GM18511 (cell line): ENCODE measurements around the gene TMEM178A.
"Not testable (repeated sequence)": the region's sequence is repeated elsewhere in the genome, so short reads cannot be mapped to it uniquely, and the experiment has no call there.

Experiments
- ATAC-seq: cut with Tn5 transposase; IDR thresholded peaks from one replicate; pipeline ENCODE4 v1.9.1; 2021; ENCODE audit warnings: mild to moderate bottlenecking, moderate library complexity; ENCODE audit not compliant: unreplicated experiment

TMEM178A gene

DNA sequence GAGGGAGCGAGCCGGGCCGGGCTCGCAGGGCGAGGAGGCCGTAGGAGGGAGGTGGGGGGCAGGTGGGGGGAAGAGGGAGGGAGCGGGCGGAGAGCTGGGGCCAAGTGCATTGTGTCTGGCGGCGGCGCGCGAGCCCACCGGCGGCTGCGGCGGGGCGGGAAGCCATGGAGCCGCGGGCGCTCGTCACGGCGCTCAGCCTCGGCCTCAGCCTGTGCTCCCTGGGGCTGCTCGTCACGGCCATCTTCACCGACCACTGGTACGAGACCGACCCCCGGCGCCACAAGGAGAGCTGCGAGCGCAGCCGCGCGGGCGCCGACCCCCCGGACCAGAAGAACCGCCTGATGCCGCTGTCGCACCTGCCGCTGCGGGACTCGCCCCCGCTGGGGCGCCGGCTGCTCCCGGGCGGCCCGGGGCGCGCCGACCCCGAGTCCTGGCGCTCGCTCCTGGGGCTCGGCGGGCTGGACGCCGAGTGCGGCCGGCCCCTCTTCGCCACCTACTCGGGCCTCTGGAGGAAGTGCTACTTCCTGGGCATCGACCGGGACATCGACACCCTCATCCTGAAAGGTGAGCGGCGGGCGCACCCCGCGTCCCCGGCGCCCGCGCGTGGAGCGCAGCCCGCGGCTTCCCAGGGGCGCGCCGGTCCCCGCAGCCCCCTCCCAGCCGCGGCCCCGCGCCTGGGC, at the start of gene TMEM178A:
Gene TMEM178A, plus strand, starts transcription at position 107 of the 680 bp plus-strand sequence. Its CDS starts 58 bp downstream, at position 165.
- ATAC-seq = peak; percentile 51

DNA sequence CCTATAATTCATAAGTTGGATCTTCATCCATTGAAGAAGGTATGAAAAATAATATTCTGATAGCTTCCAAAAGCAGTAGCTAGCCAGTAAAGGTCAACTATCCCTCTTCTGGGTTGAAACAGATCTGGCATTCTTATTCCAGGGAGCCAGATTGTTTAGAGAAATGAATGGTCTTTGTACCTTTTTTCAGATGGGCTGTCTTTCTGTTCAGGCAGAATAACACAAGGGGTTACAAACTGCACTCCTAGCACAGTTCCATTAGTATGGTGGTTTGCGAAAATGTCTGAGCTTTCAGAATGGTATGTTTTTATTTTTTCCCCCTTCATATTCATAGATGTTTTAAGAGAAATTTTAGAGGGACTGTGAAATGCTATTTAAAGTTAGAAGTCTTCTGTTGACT, 47.5 kb upstream of the TMEM178A start:
- ATAC-seq = no peak

DNA sequence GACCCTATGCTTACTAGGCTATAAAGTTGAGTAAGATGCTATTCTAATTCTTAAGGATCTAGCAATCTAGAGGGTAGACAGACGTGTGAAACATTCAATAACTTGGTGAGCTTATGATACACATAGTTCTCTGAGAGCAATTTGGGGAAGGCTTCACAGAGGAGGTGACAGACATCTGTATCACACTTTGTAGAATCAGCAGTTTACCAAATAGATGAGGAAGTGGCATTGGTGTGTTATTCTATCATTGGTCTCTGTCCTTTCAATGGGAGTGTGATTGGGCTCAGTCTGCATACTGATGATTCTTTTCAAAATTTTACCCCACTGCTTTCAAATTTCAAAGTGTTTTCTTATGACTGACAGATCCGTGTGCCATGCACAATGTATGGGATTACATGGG, 47.0 kb upstream of the TMEM178A start:
- ATAC-seq = no peak

DNA sequence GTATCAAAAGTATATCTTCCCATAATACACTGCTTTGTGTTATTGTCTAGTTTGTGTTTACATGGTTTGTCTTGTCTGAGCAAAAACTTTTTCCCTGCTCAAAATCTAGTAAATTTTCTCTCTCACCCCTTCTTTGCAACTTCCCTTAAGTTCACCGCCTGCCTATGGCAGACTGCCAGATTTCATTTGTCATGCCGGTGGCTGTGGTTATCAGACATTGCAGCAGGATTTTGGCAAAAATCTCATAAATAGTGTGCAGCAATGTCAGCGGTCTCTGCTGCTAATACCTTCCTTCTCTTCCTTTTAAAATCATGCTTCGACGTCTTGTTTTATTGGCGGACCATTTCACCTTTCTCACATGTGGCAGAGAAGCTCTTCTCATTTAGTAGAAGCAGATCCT, 45.6 kb upstream of the TMEM178A start:
- ATAC-seq = no peak

DNA sequence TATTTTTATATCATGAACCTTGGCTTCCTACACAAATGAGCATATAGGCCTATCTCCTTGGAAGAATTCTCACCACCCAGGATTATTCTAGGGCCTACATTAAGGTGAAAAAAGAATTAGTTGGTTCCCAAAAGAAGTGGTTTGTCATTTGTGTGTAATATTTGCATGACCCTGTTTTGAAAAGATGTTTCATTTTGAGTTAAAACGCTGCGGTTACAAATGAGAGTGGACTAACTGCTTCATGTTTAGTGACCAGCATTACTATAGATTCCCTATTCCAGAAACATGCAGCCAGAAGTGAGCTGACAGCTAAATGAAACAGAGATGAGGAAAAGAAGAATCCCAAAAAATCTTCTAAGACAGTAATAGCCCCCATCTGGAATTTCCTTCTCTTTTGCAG, 44.1 kb upstream of the TMEM178A start:
- no peak for ATAC-seq

DNA sequence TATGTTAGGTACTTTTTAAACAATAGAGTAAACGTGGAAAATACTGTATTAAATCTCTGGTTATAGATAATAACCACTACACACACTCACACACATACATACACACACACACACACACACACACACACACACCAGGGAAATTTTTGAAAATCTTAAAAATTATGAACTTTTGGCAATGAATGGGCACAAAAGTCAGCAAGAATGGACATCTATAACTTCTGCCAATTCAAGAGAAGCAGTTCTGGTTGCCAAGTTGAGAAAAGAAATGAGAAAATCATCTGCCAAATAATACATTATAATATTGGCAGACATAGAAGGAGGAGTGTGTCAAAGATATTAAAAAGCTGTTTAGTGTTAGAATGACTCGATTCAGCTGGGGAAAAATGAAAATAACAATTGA, 42.9 kb upstream of the TMEM178A start:
- ATAC-seq = no peak

DNA sequence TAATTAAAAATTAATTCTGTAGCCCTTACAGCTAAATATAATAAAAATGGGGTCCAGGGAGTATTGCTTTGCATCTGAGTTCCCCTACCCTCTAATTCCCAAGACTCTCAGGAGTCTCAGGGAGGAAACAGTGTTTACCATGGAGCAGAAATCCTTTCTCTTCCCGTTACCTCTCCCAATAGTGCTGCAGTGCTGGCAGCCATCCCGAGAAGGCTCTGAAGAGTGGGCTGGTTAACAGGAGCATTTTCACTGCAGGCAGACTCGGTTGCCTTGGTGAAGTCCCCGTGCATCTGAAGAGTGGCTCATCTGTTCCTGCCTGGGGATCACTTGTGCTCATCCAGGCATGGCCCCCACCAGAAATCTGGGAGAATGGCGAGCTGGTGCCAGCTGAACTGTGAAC, 41.8 kb upstream of the TMEM178A start:
- no peak for ATAC-seq

DNA sequence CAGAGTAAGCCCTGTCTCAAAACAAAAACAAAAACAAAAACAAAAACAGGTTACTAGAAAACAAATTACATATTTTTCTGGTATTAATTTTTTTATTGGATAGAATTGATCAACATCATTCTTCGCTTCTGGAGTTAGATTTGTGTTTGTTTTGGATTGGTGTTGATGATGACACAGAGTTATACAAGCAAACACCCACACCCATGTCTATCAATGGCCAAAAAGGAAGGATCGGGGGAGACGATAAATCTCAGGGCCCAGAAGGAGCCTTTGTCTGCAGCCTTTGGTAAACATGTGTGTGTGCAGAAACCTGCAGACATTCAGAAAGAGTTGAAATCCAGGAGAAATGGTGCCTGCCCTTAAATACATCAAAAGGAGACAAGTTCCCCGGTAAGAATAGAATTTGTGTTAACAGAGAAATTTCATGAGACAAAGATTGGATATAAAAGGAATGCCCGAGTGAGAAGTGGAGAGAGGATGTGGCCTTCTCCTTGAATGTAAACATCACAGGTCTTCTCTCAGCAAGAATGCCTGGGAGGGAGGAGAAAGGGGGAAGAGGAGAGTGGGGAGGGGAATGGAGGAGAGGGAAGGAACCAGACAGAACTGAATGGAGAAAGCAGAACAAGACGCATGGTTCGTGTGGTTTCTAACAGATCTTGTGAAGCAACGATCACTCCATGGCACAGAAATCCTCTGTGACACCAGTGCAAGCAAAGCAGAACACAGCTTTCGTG, 40.4 kb upstream of the TMEM178A start:
- ATAC-seq = no peak

DNA sequence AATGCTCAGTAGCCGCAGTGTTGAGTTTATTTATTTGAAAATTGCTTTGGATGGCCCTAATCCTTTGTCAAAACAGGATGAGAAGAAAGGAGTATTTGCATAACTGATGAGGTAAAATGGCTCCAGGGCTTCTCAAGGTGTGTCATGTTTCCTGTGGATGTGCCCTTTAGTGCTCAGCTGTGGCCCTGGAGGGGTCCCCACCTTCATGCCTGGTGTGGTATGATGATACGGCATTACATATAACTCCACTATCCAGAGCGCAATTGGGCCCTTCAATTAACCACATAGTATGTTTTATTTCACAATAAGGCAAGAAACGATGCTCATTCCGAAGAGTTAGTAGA, 39.8 kb upstream of the TMEM178A start:
- ATAC-seq = no peak

DNA sequence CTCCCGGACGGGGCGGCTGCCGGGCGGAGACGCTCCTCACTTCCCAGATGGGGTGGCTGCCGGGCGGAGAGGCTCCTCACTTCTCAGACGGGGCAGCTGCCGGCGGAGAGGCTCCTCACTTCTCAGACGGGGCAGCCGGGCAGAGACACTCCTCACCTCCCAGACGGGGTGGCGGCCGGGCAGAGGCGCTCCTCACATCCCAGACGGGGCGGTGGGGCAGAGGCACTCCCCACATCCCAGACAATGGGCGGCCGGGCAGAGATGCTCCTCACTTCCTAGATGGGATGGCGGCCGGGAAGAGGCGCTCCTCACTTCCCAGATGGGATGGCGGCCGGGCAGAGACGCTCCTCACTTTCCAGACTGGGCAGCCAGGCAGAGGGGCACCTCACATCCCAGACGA, 37.4 kb upstream of the TMEM178A start:
- not testable (repeated sequence) for ATAC-seq

DNA sequence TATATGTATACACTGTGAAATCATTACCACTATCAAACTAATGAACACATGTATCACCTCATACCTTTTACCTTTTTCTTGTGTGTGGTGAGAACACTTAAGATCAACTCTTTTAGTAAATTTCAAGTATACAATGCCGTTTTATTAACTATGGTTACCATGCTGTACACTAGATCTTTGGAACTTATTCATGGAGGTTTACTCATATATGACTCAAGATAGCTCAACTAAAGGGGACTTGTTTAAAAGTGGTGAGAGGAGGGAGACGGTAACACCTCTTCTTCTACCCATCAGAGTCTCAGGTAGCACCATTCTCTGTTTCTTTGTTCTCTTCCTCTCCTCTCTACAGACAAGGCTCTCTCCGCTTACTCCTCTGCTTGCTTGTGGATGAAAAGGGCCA, 36.1 kb upstream of the TMEM178A start:
- no peak for ATAC-seq

DNA sequence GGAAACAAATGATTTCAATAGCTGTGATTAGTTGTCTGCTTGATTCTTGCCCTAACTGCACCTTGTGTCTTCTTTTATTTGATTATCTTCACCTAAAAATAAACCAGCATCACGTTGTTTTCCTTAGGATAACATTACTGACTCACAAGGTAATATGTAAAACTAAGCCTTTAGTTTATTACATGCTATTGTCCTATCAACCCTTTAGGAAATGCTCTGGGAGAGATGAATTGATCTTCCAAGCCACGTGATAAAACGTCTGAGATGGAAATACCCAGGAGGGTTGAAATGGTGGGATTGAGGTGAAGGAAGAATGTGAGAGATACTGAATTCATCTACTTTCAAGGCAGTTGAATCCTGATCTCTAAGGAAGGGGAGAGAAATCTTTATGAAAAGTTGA, 34.5 kb upstream of the TMEM178A start:
- ATAC-seq = no peak

DNA sequence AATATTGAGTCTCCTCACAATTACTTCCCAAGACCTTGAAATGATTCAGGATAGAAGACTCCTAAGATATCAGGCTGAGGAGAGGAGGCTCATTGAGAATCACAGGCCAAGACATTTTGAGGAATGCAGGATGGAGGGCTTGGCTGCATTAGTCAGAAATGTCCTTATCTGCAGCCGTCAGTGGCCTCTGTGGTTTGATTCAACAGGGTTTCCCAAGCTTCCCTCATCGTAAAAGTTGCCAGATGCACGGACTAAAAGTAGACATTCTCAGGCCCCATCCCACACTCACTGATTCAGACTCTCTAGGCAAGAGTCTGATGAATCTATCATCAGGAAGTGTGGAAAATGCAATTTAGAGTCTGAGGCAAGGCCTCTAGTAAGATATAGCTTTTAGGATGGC, 34.0 kb upstream of the TMEM178A start:
- ATAC-seq = no peak

DNA sequence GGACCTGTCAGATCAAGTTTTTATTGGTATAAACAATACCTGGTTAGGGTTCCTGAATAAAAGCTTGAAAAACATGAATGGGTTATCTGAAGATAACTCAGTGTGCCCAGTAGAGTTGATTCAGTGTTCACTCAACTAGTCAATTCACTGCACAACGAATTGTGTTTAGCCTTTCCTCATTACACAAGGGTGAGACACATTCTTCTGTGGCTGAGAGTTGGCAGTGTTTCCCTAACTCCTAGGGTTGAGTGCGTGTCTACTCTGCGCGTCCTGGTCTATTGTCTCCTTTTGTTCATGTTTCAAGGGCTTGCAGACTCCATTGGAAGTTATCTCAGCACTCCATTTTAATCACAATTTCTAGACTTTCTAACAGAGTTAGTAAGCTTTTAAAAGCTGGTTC, 32.8 kb upstream of the TMEM178A start:
- ATAC-seq = no peak

DNA sequence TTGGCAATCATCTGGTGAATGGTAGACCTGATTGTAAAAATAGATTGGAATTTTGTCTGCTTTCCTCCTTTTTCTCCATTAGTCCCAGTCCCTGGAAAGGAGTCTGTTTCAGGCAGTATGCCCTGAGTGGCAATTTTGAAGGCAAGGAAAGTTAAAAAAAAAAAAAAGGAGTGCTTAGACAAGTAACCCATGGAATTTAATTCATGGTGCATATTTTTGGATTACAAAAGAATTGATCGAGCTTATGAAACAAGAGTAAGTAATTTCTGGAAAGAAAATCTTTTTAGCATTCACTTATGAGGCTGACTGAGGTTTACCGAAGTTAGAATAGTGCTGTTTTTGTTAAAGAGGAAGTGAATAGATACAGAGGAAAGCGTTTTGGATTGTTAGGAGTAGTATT, 29.4 kb upstream of the TMEM178A start:
- no peak for ATAC-seq

DNA sequence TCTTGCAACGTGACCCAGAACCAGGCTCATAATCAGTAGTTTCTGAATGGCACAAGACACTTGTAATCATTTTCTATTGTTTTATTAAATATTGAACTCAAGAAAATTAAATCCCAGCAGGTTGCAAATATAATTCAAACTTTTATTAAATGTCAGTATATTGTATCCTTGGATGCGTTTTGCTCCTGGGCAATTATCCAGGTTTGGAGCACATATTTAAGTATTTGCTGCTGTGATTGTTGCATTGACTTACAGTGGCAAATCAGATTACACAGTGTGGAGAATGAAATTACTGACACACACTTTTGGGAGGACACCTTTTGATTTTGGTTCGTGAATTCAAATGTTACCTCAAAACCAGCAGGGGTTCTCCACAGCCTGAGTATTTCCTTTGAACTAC, 27.1 kb upstream of the TMEM178A start:
- no peak for ATAC-seq

DNA sequence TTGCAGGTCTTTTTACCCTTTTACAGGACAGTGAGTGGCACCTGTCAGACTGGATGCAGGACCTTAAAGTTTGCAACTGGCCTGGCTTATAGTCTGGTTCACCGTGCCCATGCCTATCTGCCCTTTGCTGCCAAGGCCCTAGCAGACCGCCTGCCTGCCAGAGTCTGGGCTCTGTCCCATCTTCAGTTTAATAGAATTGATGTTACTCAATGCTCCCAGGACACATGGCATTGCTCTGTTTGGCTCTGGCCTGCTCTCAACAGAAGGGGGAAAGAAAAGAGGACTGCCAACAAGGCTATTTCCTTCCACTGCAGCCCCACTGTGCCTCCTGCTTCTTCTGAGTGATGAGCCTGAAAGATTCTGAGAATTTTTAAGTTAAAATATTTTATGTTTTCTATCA, 25.6 kb upstream of the TMEM178A start:
- ATAC-seq = no peak

DNA sequence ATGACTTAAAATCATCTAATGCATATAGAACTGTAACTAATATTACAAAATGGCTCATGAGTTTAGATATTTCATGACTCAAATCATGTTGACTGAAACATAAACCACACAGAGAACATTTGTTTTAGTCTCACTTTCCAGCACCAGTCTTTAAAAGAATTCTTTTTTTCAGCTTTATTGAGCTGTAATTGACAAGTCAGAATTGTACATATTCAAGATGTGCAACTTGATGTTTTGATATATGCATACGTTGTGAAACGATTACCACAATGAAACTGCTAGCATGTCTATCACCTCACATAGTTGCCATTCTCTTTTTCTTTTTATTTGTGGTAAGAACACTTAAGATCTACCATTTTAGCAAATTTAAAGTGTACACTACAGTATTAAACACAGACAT, 25.0 kb upstream of the TMEM178A start:
- ATAC-seq = no peak

DNA sequence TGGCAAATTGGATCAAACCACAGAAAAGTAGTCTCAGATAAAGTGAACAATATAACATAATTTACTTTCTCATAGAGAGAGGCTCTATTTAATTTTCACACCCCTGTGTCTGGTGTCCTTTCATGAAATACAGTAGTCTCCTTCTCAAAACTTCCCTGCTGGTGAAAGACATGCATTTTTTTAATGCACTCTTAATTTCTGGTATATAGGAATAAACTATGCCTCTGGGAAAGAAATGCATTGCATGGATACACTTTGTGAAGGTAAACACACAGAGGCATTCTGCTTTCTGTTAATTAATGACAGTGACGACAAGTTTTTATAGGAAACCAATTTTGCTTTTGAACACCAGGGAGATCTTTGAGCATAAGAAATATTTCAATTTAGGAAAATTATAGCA, 24.1 kb upstream of the TMEM178A start:
- no peak for ATAC-seq

DNA sequence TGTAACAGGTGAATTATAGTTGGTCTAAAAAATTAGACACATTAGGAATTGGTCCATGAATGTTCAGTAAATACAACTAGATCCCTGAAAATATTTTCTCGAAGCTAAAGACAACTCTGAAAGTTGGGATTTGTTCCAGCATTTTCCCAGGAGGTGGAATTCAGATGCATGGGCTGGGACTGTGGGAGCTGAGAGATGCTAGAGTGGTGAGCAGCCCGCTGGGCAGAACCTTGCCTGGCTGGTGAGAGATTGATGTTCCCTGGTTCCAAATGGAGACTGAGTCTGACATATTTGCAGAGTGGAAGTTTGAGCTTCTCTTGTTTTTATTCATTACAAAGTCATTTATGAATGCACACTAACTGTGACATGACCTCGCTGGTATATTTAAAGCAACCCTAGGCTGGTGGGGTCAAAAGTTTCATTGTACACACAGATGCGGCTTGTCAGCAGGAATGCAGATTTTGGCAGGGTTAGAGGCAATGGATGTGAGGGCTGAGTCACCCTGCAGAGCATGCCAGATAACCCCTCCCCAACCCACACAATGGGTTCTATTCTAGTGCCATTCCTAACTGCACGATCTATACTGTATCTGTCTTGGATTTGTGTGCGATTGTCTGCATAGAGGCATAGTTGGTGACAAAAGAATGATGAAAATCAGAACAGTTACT, 23.5 kb upstream of the TMEM178A start:
- ATAC-seq = no peak

DNA sequence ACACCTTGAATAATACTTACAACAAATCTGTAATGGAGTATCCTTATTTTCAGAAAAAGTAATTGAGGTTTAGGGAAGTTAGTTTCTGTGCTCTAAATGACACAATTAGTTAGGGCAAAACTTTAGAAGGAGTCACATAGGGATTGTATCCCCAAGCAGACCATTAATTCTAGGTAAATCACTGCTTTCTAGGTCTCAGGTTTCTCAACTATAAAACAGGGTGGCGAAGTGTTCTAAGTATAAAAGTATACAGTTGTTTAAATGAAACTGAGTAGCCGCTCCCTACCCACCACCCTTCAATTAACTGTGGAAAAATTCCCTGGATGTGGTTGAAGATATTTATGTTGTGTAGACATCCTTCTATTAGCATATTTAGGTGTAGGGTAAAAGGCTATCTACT, 19.9 kb upstream of the TMEM178A start:
- ATAC-seq = no peak

DNA sequence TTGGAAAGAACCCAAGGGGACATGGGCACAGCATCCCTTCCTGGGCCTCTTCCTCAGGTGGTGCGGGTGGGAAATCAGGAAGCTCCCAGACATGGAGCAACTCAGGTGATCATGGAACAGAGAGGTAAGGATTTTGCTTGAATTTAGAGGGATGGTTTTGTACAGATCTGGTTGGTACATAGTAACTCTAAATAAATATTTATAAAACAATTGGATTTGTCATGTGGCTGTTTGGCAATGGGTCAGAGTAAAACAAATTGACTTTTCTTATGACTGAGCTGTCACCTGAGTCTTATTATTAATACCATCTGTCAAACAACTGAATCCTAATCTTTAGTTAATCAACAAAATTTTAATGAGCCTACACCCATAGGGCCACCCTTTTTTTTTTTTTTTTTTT, 19.4 kb upstream of the TMEM178A start:
- no peak for ATAC-seq
